Ascending aorta (tissue), 2 donors: ENCODE results near the gene NBAS. TPM values are rescaled to one million over a fixed set of nuclear protein-coding genes. Genes with fewer than 3 reads are reported as not detected.
"Not testable (repeated sequence)": the region's sequence is repeated elsewhere in the genome, so short reads cannot be mapped to it uniquely, and the experiment has no call there.

ENCODE experiments used
- DNase-seq, 2 donors: peaks; one replicate each; pipeline ENCODE4 v3.0.0-alpha.2; 2019; ENCODE audit warnings: low spot score in 2 of 2
- H3K27ac ChIP-seq, 2 donors: fragments of 200-600 bp; sonication (generic); one replicate each; pipeline ENCODE4 v1.5.1; 2016 to 2017; ENCODE audit warnings: mild to moderate bottlenecking in 1 of 2
- H3K27me3 ChIP-seq: fragments of 200-600 bp; sonication (generic); one replicate; pipeline ENCODE4 v1.5.1; 2017
- H3K36me3 ChIP-seq, 2 donors: fragments of 200-600 bp; sonication (generic); one replicate each; pipeline ENCODE4 v1.5.1; 2016
- H3K4me1 ChIP-seq, 2 donors: fragments of 200-600 bp; sonication (generic); one replicate each; pipeline ENCODE4 v1.5.1; 2016 to 2017; ENCODE audit warnings: mild to moderate bottlenecking in 1 of 2
- H3K4me3 ChIP-seq, 2 donors: fragments of 200-600 bp; sonication (generic); one replicate each; pipeline ENCODE4 v1.5.1; 2016 to 2017; ENCODE audit warnings: mild to moderate bottlenecking in 1 of 2
- H3K9me3 ChIP-seq, 2 donors: fragments of 200-600 bp; sonication (generic); one replicate each; pipeline ENCODE4 v1.5.1; 2016
- intact Hi-C: fragments of 100-400 bp; cut with DNase I; formaldehyde crosslinking; loops from one replicate; pipeline ENCODE4 v1.15.1; 2023
- total RNA-seq: library from RNA; depleted of rRNA; stranded (reverse); fragments of >200 nt; gene quantifications from one replicate; pipeline ENCODE4 v1.1.0, GENCODE V29; 2016
- TF ChIP-seq, protein P1 (sequence below), 3 experiments: fragments of 200-600 bp in 2 of 3; fragments of 450-650 bp in 1 of 3; sonication (generic) in 2 of 3; IDR thresholded peaks; one replicate each; pipeline ENCODE4 v1.5.1; 2016 to 2019; ENCODE audit warnings: antibody characterized with exemption in 3 of 3, mild to moderate bottlenecking in 1 of 3, moderate library complexity in 1 of 3

NBAS gene
- total RNA-seq, 1 donor from 2014 or later: 37.1 TPM

DNA sequence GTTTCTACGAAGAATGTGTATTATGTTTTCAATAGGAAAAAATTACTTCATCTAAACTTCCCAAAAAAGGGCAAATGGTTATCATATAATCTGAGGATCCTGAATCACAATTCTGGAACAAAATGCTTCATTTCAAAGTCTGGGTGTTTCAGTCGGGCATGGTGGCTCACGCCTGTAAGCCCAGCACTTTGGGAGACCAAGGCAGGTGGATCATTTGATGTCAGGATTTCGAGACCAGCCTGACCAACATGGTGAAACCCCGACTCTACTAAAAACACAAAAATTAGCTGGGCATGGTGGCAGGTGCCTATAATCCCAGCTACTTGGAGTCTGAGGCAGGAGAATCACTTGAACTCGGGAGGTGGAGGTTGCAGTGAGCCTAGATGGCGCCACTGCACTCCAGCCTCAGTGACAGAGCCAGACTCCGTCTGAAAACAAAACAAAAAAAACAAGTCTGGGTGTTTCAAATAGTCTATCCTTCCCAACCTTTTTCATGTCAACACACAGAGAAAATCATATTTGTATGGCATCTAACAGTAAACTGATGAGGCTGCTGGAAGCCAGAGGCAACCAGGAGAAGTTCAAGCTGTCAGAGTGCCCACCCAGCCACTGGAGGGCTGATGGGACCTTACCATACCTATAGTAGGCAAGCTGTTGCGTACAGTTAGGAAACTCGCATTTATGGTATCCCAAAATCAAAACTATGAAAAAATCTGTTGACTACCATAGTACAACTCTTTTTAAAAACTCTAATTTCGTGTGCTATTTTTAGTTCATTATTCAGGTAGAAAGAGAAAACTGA, 14.6 kb downstream of the NBAS start:
- intact Hi-C loops: no loop called here
- no peaks in the 10 kb centered on the region for H3K27me3 ChIP-seq
- H3K36me3 ChIP-seq: peaks cover 15 to 20% of the 10 kb centered on the region in 2 donors
- TF ChIP-seq, protein P1, sequence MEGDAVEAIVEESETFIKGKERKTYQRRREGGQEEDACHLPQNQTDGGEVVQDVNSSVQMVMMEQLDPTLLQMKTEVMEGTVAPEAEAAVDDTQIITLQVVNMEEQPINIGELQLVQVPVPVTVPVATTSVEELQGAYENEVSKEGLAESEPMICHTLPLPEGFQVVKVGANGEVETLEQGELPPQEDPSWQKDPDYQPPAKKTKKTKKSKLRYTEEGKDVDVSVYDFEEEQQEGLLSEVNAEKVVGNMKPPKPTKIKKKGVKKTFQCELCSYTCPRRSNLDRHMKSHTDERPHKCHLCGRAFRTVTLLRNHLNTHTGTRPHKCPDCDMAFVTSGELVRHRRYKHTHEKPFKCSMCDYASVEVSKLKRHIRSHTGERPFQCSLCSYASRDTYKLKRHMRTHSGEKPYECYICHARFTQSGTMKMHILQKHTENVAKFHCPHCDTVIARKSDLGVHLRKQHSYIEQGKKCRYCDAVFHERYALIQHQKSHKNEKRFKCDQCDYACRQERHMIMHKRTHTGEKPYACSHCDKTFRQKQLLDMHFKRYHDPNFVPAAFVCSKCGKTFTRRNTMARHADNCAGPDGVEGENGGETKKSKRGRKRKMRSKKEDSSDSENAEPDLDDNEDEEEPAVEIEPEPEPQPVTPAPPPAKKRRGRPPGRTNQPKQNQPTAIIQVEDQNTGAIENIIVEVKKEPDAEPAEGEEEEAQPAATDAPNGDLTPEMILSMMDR (IDR thresholded peaks at IDR 0.05): no peak
- H3K27ac ChIP-seq: no peak overlapping the region
- no peaks in the 10 kb centered on the region for H3K9me3 ChIP-seq
- no peak for DNase-seq
- no peaks in the 10 kb centered on the region for H3K4me1 ChIP-seq
- H3K4me3 ChIP-seq: no peak overlapping the region

DNA sequence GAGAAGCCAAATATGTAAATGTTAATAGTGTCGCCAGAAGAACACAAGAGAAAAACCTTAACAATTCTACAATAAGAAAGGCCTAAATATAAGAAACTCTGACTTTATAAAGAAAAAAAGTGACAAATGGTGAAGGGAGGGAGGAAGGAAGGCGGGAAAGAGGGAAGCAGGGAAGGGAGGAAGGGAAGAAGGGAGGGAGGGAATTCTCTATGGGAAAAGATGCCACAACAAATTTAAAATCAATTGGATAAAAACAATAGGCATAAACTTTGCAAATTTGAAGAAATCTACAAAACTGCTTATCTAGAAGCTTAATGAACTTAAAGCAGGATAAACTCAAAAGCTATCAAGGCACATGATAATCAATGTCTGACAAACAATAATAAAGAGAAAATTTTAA, 16.9 kb downstream of the NBAS start:
- H3K36me3 ChIP-seq: peaks cover 10 to 12% of the 10 kb centered on the region in 2 donors
- H3K4me3 ChIP-seq: no peak overlapping the region
- DNase-seq: no peak
- TF ChIP-seq, protein P1 (IDR thresholded peaks at IDR 0.05): no peak
- no peak overlapping the region for H3K27ac ChIP-seq
- no peaks in the 10 kb centered on the region for H3K9me3 ChIP-seq
- no peaks in the 10 kb centered on the region for H3K4me1 ChIP-seq
- intact Hi-C loops: no loop called here
- no peaks in the 10 kb centered on the region for H3K27me3 ChIP-seq

DNA sequence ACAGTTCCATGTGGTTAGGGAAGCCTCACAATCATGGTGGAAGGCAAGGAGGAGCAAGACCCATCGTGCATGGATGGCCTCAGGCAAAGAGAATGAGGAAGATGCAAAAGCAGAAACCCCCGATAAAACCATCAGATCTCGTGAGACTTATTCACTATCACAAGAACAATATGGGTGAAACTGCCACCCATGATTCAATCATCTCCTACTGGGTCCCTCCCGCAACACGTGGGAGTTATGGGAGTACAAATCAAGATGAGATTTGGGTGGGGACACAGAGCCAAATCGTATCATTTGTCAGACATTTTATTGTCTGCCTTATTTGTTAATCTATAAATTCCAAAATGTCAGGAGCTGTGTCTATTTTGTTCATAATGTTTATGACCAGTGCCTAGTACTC, 17.6 kb downstream of the NBAS start:
- intact Hi-C loops: no loop called here
- TF ChIP-seq, protein P1 (IDR thresholded peaks at IDR 0.05): no peak
- Histone ChIP-seq H3K9me3 (no peaks in the 10 kb centered on the region), H3K27ac (no peak overlapping the region), H3K4me3 (no peak overlapping the region), H3K36me3 (peaks cover 6 to 14% of the 10 kb centered on the region in 2 donors), H3K27me3 (no peaks in the 10 kb centered on the region), H3K4me1 (no peaks in the 10 kb centered on the region)
- DNase-seq: no peak

DNA sequence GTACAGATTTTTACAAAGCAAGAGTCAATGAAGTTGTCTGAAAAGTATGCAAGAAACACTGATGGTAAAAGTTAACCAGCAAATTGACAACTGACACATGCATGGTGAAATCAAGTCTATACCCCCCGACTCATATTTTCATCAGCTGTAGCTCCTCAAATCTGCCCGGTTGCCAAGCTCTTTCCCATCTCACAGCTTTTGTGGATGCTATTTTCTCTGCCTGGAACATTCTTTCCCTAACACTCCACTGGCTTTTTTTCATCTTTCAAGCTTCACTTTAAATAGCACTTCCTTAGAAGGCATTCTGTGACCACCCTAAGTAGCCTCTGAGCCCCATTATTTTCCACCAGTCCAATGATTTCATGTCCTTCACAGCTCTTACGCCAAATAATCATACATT, 18.1 kb downstream of the NBAS start:
- peaks cover 5 to 14% of the 10 kb centered on the region in 2 donors for H3K36me3 ChIP-seq
- H3K27me3 ChIP-seq: no peaks in the 10 kb centered on the region
- H3K4me3 ChIP-seq: no peak overlapping the region
- TF ChIP-seq, protein P1 (IDR thresholded peaks at IDR 0.05): no peak
- H3K27ac ChIP-seq: no peak overlapping the region
- no peak for DNase-seq
- no peaks in the 10 kb centered on the region for H3K9me3 ChIP-seq
- H3K4me1 ChIP-seq: no peaks in the 10 kb centered on the region
- intact Hi-C loops: no loop called here

DNA sequence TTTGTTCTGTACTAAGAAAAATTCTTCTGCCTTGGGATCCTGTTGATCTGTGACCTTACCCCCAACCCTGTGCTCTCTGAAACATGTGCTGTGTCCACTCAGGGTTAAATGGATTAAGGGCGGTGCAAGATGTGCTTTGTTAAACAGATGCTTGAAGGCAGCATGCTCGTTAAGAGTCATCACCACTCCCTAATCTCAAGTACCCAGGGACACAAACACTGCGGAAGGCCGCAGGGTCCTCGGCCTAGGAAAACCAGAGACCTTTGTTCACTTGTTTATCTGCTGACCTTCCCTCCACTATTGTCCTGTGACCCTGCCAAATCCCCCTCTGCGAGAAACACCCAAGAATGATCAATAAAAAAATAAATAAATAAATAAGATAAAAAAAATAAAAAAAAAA, 18.9 kb downstream of the NBAS start:
- peaks cover 5 to 14% of the 10 kb centered on the region in 2 donors for H3K36me3 ChIP-seq
- H3K27me3 ChIP-seq, H3K4me3 ChIP-seq, DNase-seq, H3K27ac ChIP-seq, H3K4me1 ChIP-seq, intact Hi-C loops, H3K9me3 ChIP-seq: not testable (repeated sequence)

DNA sequence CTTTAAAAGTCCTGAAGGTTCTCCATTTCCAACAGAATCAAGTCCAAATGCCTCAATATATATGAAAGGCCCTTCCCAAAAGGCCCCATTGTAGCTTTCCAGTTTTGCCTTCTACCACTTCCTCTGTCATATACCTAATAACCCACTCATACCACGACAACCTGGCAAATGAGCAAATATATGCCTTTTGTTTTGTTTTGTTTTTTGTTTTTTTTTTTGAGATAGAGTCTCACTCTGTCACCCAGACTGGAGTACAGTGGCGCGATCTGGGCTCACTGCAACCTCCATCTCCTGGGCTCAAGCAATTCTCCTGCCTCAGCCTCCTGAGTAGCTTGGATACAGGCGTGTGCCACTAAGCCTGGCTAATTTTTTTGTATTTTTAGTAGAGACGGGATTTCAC, 20.6 kb downstream of the NBAS start:
- H3K9me3 ChIP-seq, DNase-seq, H3K27ac ChIP-seq, H3K4me1 ChIP-seq, H3K27me3 ChIP-seq, H3K4me3 ChIP-seq, intact Hi-C loops: not testable (repeated sequence)
- peaks cover 5 to 14% of the 10 kb centered on the region in 2 donors for H3K36me3 ChIP-seq
